HG03139 (cell line): ENCODE measurements around the gene ORM2.
"Not testable (repeated sequence)": the region's sequence is repeated elsewhere in the genome, so short reads cannot be mapped to it uniquely, and the experiment has no call there.

Experiments used
- ATAC-seq: cut with Tn5 transposase; IDR thresholded peaks from one replicate; pipeline ENCODE4 v1.9.1; 2021; ENCODE audit not compliant: unreplicated experiment

The ORM2 gene

GRCh38 chr9:114329625-114330022, at the start of gene ORM2:
ORM2 (plus strand) TSS chr9:114329869; CDS start chr9:114329905, 36 bp downstream.
- not testable (repeated sequence) for ATAC-seq

GRCh38 chr9:114280636-114281472, 48.8 kb upstream of the ORM2 start:
- no peak for ATAC-seq

GRCh38 chr9:114281473-114282103, 48.1 kb upstream of the ORM2 start:
- no peak for ATAC-seq

GRCh38 chr9:114282104-114282485, 47.6 kb upstream of the ORM2 start:
- no peak for ATAC-seq

- ATAC-seq = no peak
Observed at GRCh38 chr9:114282507-114282906, 47.2 kb upstream of the ORM2 start.

- no peak for ATAC-seq
Observed at GRCh38 chr9:114282926-114283325, 46.7 kb upstream of the ORM2 start.

GRCh38 chr9:114283551-114284111, 46.0 kb upstream of the ORM2 start:
- no peak for ATAC-seq

GRCh38 chr9:114284316-114285060, 45.2 kb upstream of the ORM2 start:
- ATAC-seq = no peak

GRCh38 chr9:114285166-114285867, 44.4 kb upstream of the ORM2 start:
- ATAC-seq = no peak

GRCh38 chr9:114286146-114286679, 43.5 kb upstream of the ORM2 start:
- no peak for ATAC-seq

GRCh38 chr9:114287001-114287762, 42.5 kb upstream of the ORM2 start:
- no peak for ATAC-seq

GRCh38 chr9:114287763-114288192, 41.9 kb upstream of the ORM2 start:
- no peak for ATAC-seq

GRCh38 chr9:114288193-114289091, 41.2 kb upstream of the ORM2 start:
- no peak for ATAC-seq

- no peak for ATAC-seq
Observed at GRCh38 chr9:114289106-114289505, 40.6 kb upstream of the ORM2 start.

GRCh38 chr9:114289571-114290481, 39.8 kb upstream of the ORM2 start:
- no peak for ATAC-seq

- ATAC-seq = no peak
Observed at GRCh38 chr9:114290561-114290986, 39.1 kb upstream of the ORM2 start.

GRCh38 chr9:114291064-114291474, 38.6 kb upstream of the ORM2 start:
- ATAC-seq = no peak
